ENCODE data around the gene CLCA2. TPM values are rescaled to one million over a fixed set of nuclear protein-coding genes. Genes with fewer than 3 reads are reported as not detected.

Gene CLCA2
- total RNA-seq, 1 experiment from 2014 or later = 0.07 TPM

GRCh38 chr1:86449103-86449502 lies 25.1 kb downstream of the CLCA2 start:
- no TSS peak for BruUV-seq (replicated peaks)
- DNase-seq = no peak
- Histone ChIP-seq H3K27me3 (replicated peaks; ENCODE audit: control insufficient read depth, insufficient read depth, low read length) (no peaks in the 10 kb centered on the region), H3K9me3 (no peaks in the 10 kb centered on the region), H3K4me1 (no peaks in the 10 kb centered on the region), H3K4me3 (ENCODE audit: low read depth, low read length) (no peak overlapping the region), H3K36me3 (ENCODE audit: control insufficient read depth, insufficient read depth, low read length) (no peaks in the 10 kb centered on the region)
- no peak overlapping the region for H3K4me3 Mint-ChIP-seq (ENCODE audit: unreplicated experiment)
- intact Hi-C loops (cut with micrococcal nuclease; ENCODE audit: unreplicated experiment) = no loop called here
- H3K4me1 Mint-ChIP-seq (ENCODE audit: low read depth, unreplicated experiment) = no peaks in the 10 kb centered on the region
- CTCF ChIA-PET = no interaction called here
- no peak for TF ChIP-seq CTCF (IDR thresholded peaks at IDR 0.05; ENCODE audit: insufficient read depth in 1 of 2, low read depth in 1 of 2, low read length in 1 of 2, severe bottlenecking in 1 of 2, unreplicated experiment in 1 of 2)
- peaks cover 4% of the 10 kb centered on the region for H3K27me3 Mint-ChIP-seq (ENCODE audit: insufficient read depth, unreplicated experiment)
- POLR2A ChIA-PET = no interaction called here
- H3K27ac Mint-ChIP-seq (ENCODE audit: unreplicated experiment) = no peak overlapping the region
- no peaks in the 10 kb centered on the region for H3K36me3 Mint-ChIP-seq (ENCODE audit: insufficient read depth, unreplicated experiment)
- no peaks in the 10 kb centered on the region for H3K9me3 Mint-ChIP-seq (ENCODE audit: unreplicated experiment)

- intact Hi-C loops (cut with micrococcal nuclease; ENCODE audit: unreplicated experiment) = no loop called here
- DNase-seq = no peak
- ChIA-PET CTCF (no interaction called here), POLR2A (no interaction called here)
- H3K27ac Mint-ChIP-seq (ENCODE audit: unreplicated experiment) = no peak overlapping the region
- no peaks in the 10 kb centered on the region for H3K9me3 Mint-ChIP-seq (ENCODE audit: unreplicated experiment)
- H3K4me3 Mint-ChIP-seq (ENCODE audit: unreplicated experiment) = no peak overlapping the region
- BruUV-seq (replicated peaks) = no TSS peak
- no peaks in the 10 kb centered on the region for H3K36me3 Mint-ChIP-seq (ENCODE audit: insufficient read depth, unreplicated experiment)
- Histone ChIP-seq H3K36me3 (ENCODE audit: control insufficient read depth, insufficient read depth, low read length) (no peaks in the 10 kb centered on the region), H3K9me3 (no peaks in the 10 kb centered on the region), H3K4me3 (ENCODE audit: low read depth, low read length) (no peak overlapping the region), H3K4me1 (no peaks in the 10 kb centered on the region), H3K27me3 (replicated peaks; ENCODE audit: control insufficient read depth, insufficient read depth, low read length) (no peaks in the 10 kb centered on the region)
- no peaks in the 10 kb centered on the region for H3K4me1 Mint-ChIP-seq (ENCODE audit: low read depth, unreplicated experiment)
- H3K27me3 Mint-ChIP-seq (ENCODE audit: insufficient read depth, unreplicated experiment) = peaks cover 4% of the 10 kb centered on the region
- no peak for TF ChIP-seq CTCF (IDR thresholded peaks at IDR 0.05; ENCODE audit: insufficient read depth in 1 of 2, low read depth in 1 of 2, low read length in 1 of 2, severe bottlenecking in 1 of 2, unreplicated experiment in 1 of 2)
Measured at GRCh38 chr1:86450847-86451246, 26.9 kb downstream of the CLCA2 start.

- Mint-ChIP-seq H3K9me3 (ENCODE audit: unreplicated experiment) (no peaks in the 10 kb centered on the region), H3K27me3 (ENCODE audit: insufficient read depth, unreplicated experiment) (peaks cover 11% of the 10 kb centered on the region), H3K4me1 (ENCODE audit: low read depth, unreplicated experiment) (no peaks in the 10 kb centered on the region), H3K4me3 (ENCODE audit: unreplicated experiment) (no peak overlapping the region), H3K36me3 (ENCODE audit: insufficient read depth, unreplicated experiment) (no peaks in the 10 kb centered on the region), H3K27ac (ENCODE audit: unreplicated experiment) (no peak overlapping the region)
- Histone ChIP-seq H3K9me3 (no peaks in the 10 kb centered on the region), H3K36me3 (ENCODE audit: control insufficient read depth, insufficient read depth, low read length) (no peaks in the 10 kb centered on the region), H3K4me1 (no peaks in the 10 kb centered on the region), H3K27me3 (replicated peaks; ENCODE audit: control insufficient read depth, insufficient read depth, low read length) (no peaks in the 10 kb centered on the region), H3K4me3 (ENCODE audit: low read depth, low read length) (no peak overlapping the region)
- CTCF ChIA-PET = no interaction called here
- POLR2A ChIA-PET = no interaction called here
- DNase-seq = no peak
- TF ChIP-seq CTCF (IDR thresholded peaks at IDR 0.05; ENCODE audit: insufficient read depth in 1 of 2, low read depth in 1 of 2, low read length in 1 of 2, severe bottlenecking in 1 of 2, unreplicated experiment in 1 of 2) = no peak
- BruUV-seq (replicated peaks) = no TSS peak
- intact Hi-C loops (cut with micrococcal nuclease; ENCODE audit: unreplicated experiment) = no loop called here
Measured at GRCh38 chr1:86453664-86454063, 29.7 kb downstream of the CLCA2 start.
